ENCODE data around the gene ULK4. TPM values are rescaled to one million over a fixed set of nuclear protein-coding genes. Genes with fewer than 3 reads are reported as not detected.
"Not testable (repeated sequence)": the region's sequence is repeated elsewhere in the genome, so short reads cannot be mapped to it uniquely, and the experiment has no call there.

ULK4 gene
- polyA plus RNA-seq, 1 donor from 2014 or later: 5.6 TPM

- Mint-ChIP-seq H3K9me3 (peaks cover 0 to 2% (median 0%) of the 10 kb centered on the region in 3 donors), H3K4me3 (no peak overlapping the region), H3K36me3 (peaks cover 10% of the 10 kb centered on the region), H3K4me1 (peaks cover 11 to 14% (median 12%) of the 10 kb centered on the region in 3 donors), H3K27ac (no peak overlapping the region), H3K27me3 (no peaks in the 10 kb centered on the region)
Observed at GRCh38 chr3:41569632-41570305, 392.1 kb downstream of the ULK4 start.

- Mint-ChIP-seq H3K9me3 (peaks cover 0 to 6% (median 2%) of the 10 kb centered on the region in 3 donors), H3K36me3 (peaks cover 11% of the 10 kb centered on the region), H3K4me1 (no peaks in the 10 kb centered on the region), H3K4me3 (no peak overlapping the region), H3K27me3 (no peaks in the 10 kb centered on the region), H3K27ac (no peak overlapping the region)
Observed at GRCh38 chr3:41565948-41566514, 395.9 kb downstream of the ULK4 start.

- Mint-ChIP-seq H3K4me1 (no peaks in the 10 kb centered on the region), H3K27ac (no peak overlapping the region), H3K36me3 (peaks cover 10% of the 10 kb centered on the region), H3K4me3 (no peak overlapping the region), H3K27me3 (no peaks in the 10 kb centered on the region), H3K9me3 (peaks cover 0 to 6% (median 2%) of the 10 kb centered on the region in 3 donors)
Observed at GRCh38 chr3:41565003-41565402, 396.9 kb downstream of the ULK4 start.

- not testable (repeated sequence) for H3K4me3 Mint-ChIP-seq, H3K4me1 Mint-ChIP-seq, H3K27me3 Mint-ChIP-seq, H3K36me3 Mint-ChIP-seq, H3K27ac Mint-ChIP-seq
- peaks cover 5 to 16% (median 5%) of the 10 kb centered on the region in 3 donors for H3K9me3 Mint-ChIP-seq
Observed at GRCh38 chr3:41556245-41556644, 405.7 kb downstream of the ULK4 start.

- H3K9me3 Mint-ChIP-seq: no peaks in the 10 kb centered on the region
- H3K36me3 Mint-ChIP-seq: peaks cover 3% of the 10 kb centered on the region
- no peak overlapping the region for H3K4me3 Mint-ChIP-seq
- H3K27me3 Mint-ChIP-seq: no peaks in the 10 kb centered on the region
- H3K4me1 Mint-ChIP-seq: no peaks in the 10 kb centered on the region
- H3K27ac Mint-ChIP-seq: no peak overlapping the region
Observed at GRCh38 chr3:41532976-41533375, 428.9 kb downstream of the ULK4 start.

- H3K4me3 Mint-ChIP-seq: no peak overlapping the region
- H3K27me3 Mint-ChIP-seq: no peaks in the 10 kb centered on the region
- peaks cover 0 to 2% (median 0%) of the 10 kb centered on the region in 3 donors for H3K9me3 Mint-ChIP-seq
- H3K4me1 Mint-ChIP-seq: peaks cover 4 to 15% (median 9%) of the 10 kb centered on the region in 3 donors
- peaks cover 1% of the 10 kb centered on the region for H3K36me3 Mint-ChIP-seq
- H3K27ac Mint-ChIP-seq: no peak overlapping the region
Observed at GRCh38 chr3:41526995-41527573, 434.8 kb downstream of the ULK4 start.

GRCh38 chr3:41525303-41526064 is 436.4 kb downstream of the ULK4 start:
- H3K4me3 Mint-ChIP-seq: peak overlapping the region in 1 of 4 donors; percentile 22
- H3K27me3 Mint-ChIP-seq: no peaks in the 10 kb centered on the region
- H3K9me3 Mint-ChIP-seq: peaks cover 0 to 2% (median 0%) of the 10 kb centered on the region in 3 donors
- H3K36me3 Mint-ChIP-seq: peaks cover 1% of the 10 kb centered on the region
- H3K4me1 Mint-ChIP-seq: peaks cover 4 to 15% (median 9%) of the 10 kb centered on the region in 3 donors
- H3K27ac Mint-ChIP-seq: no peak overlapping the region

- Mint-ChIP-seq H3K27ac (no peak overlapping the region), H3K4me3 (no peak overlapping the region), H3K27me3 (no peaks in the 10 kb centered on the region), H3K4me1 (peaks cover 4 to 15% (median 9%) of the 10 kb centered on the region in 3 donors), H3K36me3 (peaks cover 1% of the 10 kb centered on the region), H3K9me3 (peaks cover 0 to 2% (median 0%) of the 10 kb centered on the region in 3 donors)
Observed at GRCh38 chr3:41523897-41524296, 438.0 kb downstream of the ULK4 start.

- Mint-ChIP-seq H3K27ac (no peak overlapping the region), H3K9me3 (peaks cover 0 to 2% (median 0%) of the 10 kb centered on the region in 3 donors), H3K36me3 (peaks cover 1% of the 10 kb centered on the region), H3K4me3 (peak overlapping the region in 2 of 4 donors; percentile 74 to 76), H3K27me3 (no peaks in the 10 kb centered on the region), H3K4me1 (peaks cover 4 to 15% (median 9%) of the 10 kb centered on the region in 3 donors)
Observed at GRCh38 chr3:41522612-41523011, 439.3 kb downstream of the ULK4 start.

- Mint-ChIP-seq H3K27ac (no peak overlapping the region), H3K27me3 (no peaks in the 10 kb centered on the region), H3K4me1 (peaks cover 4 to 15% (median 9%) of the 10 kb centered on the region in 3 donors), H3K36me3 (peaks cover 1% of the 10 kb centered on the region), H3K4me3 (no peak overlapping the region), H3K9me3 (peaks cover 0 to 5% (median 4%) of the 10 kb centered on the region in 3 donors)
Observed at GRCh38 chr3:41521010-41521655, 440.8 kb downstream of the ULK4 start.

GRCh38 chr3:41519746-41520145 is 442.2 kb downstream of the ULK4 start:
- Mint-ChIP-seq H3K36me3 (peaks cover under 1% of the 10 kb centered on the region), H3K4me1 (peaks cover 4 to 9% (median 7%) of the 10 kb centered on the region in 3 donors), H3K27me3 (no peaks in the 10 kb centered on the region), H3K27ac (no peak overlapping the region), H3K9me3 (peaks cover 4 to 8% (median 4%) of the 10 kb centered on the region in 3 donors), H3K4me3 (no peak overlapping the region)

- peaks cover 6 to 12% (median 9%) of the 10 kb centered on the region in 3 donors for H3K9me3 Mint-ChIP-seq
- H3K27ac Mint-ChIP-seq: no peak overlapping the region
- H3K4me3 Mint-ChIP-seq: no peak overlapping the region
- no peaks in the 10 kb centered on the region for H3K36me3 Mint-ChIP-seq
- no peaks in the 10 kb centered on the region for H3K27me3 Mint-ChIP-seq
- peaks cover 4 to 9% (median 7%) of the 10 kb centered on the region in 3 donors for H3K4me1 Mint-ChIP-seq
Observed at GRCh38 chr3:41518626-41519025, 443.3 kb downstream of the ULK4 start.

GRCh38 chr3:41508063-41508696 is 453.7 kb downstream of the ULK4 start:
- H3K9me3 Mint-ChIP-seq: peaks cover 4 to 24% (median 19%) of the 10 kb centered on the region in 3 donors
- H3K27me3 Mint-ChIP-seq: no peaks in the 10 kb centered on the region
- peak overlapping the region in 1 of 4 donors; percentile 66 for H3K4me3 Mint-ChIP-seq
- H3K36me3 Mint-ChIP-seq: peaks cover 16% of the 10 kb centered on the region
- no peak overlapping the region for H3K27ac Mint-ChIP-seq
- peaks cover 0 to 2% (median 0%) of the 10 kb centered on the region in 3 donors for H3K4me1 Mint-ChIP-seq

Data from IgD-negative memory B cell (primary cell).